MM.1S (cell line): ENCODE measurements around the gene KIDINS220.

Experiments used
- DNase-seq: peaks from one replicate; pipeline ENCODE4 v3.0.0-alpha.2; 2015
- H2AFZ ChIP-seq: fragments of 300-600 bp; sonication (generic); 2 replicates; pipeline ENCODE4 v1.6.0; 2016; ENCODE audit warnings: antibody characterized with exemption, low read length
- H3F3A ChIP-seq: fragments of 300-600 bp; sonication (generic); 2 replicates; pipeline ENCODE4 v1.6.1; 2016; ENCODE audit warnings: mild to moderate bottlenecking, antibody characterized with exemption, low read length, moderate library complexity, mixed read lengths; ENCODE audit not compliant: insufficient read depth
- H3K27ac ChIP-seq: fragments of 300-600 bp; sonication (generic); 2 replicates; pipeline ENCODE4 v1.5.1; 2016; ENCODE audit warnings: mild to moderate bottlenecking, low read length
- H3K27me3 ChIP-seq: fragments of 300-600 bp; sonication (generic); replicated peaks from 2 replicates; pipeline ENCODE4 v1.6.0; 2016; ENCODE audit warnings: low read length; ENCODE audit not compliant: insufficient read depth
- H3K36me3 ChIP-seq: fragments of 300-600 bp; sonication (generic); replicated peaks from 2 replicates; pipeline ENCODE4 v1.6.1; 2016; ENCODE audit warnings: mild to moderate bottlenecking, low read length, mixed read lengths; ENCODE audit not compliant: insufficient read depth
- H3K4me1 ChIP-seq: fragments of 300-600 bp; sonication (generic); 2 replicates; pipeline ENCODE4 v1.6.1; 2016; ENCODE audit warnings: low read length, mixed read lengths
- H3K4me2 ChIP-seq: fragments of 300-600 bp; sonication (generic); 2 replicates; pipeline ENCODE4 v1.6.0; 2016; ENCODE audit warnings: low read depth, low read length
- H3K4me3 ChIP-seq: fragments of 300-600 bp; sonication (generic); 2 replicates; pipeline ENCODE4 v1.5.1; 2016; ENCODE audit warnings: low read length, mixed read lengths
- H3K79me2 ChIP-seq: fragments of 300-600 bp; sonication (generic); 2 replicates; pipeline ENCODE4 v1.6.1; 2016; ENCODE audit warnings: mixed run types, low read length, mixed read lengths
- H3K9ac ChIP-seq: fragments of 300-600 bp; sonication (generic); 2 replicates; pipeline ENCODE4 v1.6.1; 2016; ENCODE audit warnings: low read length, mixed read lengths
- H3K9me2 ChIP-seq: fragments of 300-600 bp; sonication (generic); replicated peaks from 2 replicates; pipeline ENCODE4 v1.6.1; 2016; ENCODE audit warnings: mild to moderate bottlenecking, low read length, mixed read lengths; ENCODE audit not compliant: insufficient read depth
- H3K9me3 ChIP-seq: fragments of 300-600 bp; sonication (generic); replicated peaks from 2 replicates; pipeline ENCODE4 v1.6.1; 2016; ENCODE audit warnings: mild to moderate bottlenecking, low read length, mixed read lengths; ENCODE audit not compliant: insufficient read depth
- H4K20me1 ChIP-seq: fragments of 300-600 bp; sonication (generic); 2 replicates; pipeline ENCODE4 v1.6.1; 2016; ENCODE audit warnings: mild to moderate bottlenecking, low read length, moderate library complexity, mixed read lengths; ENCODE audit not compliant: insufficient read depth
- EZH2 ChIP-seq: fragments of 300-600 bp; sonication (generic); optimal IDR thresholded peaks from 2 replicates; pipeline ENCODE3; 2017; ENCODE audit warnings: low read depth, mild to moderate bottlenecking, antibody characterized with exemption, low read length, mixed read lengths
- EZH2phosphoT487 ChIP-seq: fragments of 300-600 bp; sonication (generic); IDR thresholded peaks from 2 replicates; pipeline ENCODE4 v1.6.1; 2018; ENCODE audit warnings: antibody characterized with exemption, low read length
- TF ChIP-seq, protein P1 (sequence below): fragments of 300-600 bp; sonication (generic); IDR thresholded peaks from 2 replicates; pipeline ENCODE4 v1.5.1; 2016; ENCODE audit warnings: antibody characterized with exemption, low read length, mixed read lengths

KIDINS220 gene

GRCh38 chr2:8863331-8863953 lies 26.0 kb upstream of the KIDINS220 start:
- TF ChIP-seq EZH2 (no peak), EZH2phosphoT487 (no peak)
- TF ChIP-seq, protein P1, sequence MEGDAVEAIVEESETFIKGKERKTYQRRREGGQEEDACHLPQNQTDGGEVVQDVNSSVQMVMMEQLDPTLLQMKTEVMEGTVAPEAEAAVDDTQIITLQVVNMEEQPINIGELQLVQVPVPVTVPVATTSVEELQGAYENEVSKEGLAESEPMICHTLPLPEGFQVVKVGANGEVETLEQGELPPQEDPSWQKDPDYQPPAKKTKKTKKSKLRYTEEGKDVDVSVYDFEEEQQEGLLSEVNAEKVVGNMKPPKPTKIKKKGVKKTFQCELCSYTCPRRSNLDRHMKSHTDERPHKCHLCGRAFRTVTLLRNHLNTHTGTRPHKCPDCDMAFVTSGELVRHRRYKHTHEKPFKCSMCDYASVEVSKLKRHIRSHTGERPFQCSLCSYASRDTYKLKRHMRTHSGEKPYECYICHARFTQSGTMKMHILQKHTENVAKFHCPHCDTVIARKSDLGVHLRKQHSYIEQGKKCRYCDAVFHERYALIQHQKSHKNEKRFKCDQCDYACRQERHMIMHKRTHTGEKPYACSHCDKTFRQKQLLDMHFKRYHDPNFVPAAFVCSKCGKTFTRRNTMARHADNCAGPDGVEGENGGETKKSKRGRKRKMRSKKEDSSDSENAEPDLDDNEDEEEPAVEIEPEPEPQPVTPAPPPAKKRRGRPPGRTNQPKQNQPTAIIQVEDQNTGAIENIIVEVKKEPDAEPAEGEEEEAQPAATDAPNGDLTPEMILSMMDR: no peak

GRCh38 chr2:8862230-8862629 lies 24.8 kb upstream of the KIDINS220 start:
- Histone ChIP-seq H3F3A (no peaks in the 10 kb centered on the region), H4K20me1 (no peaks in the 10 kb centered on the region), H3K4me1 (no peaks in the 10 kb centered on the region), H3K27ac (no peak overlapping the region), H3K36me3 (no peaks in the 10 kb centered on the region), H3K9me2 (no peaks in the 10 kb centered on the region), H2AFZ (no peak overlapping the region), H3K79me2 (no peaks in the 10 kb centered on the region), H3K9me3 (no peaks in the 10 kb centered on the region), H3K27me3 (no peaks in the 10 kb centered on the region), H3K4me2 (no peak overlapping the region), H3K4me3 (no peak overlapping the region), H3K9ac (no peak overlapping the region)
- no peak for TF ChIP-seq EZH2
- DNase-seq: no peak

More at GRCh38 chr2:8863331-8863953, 26.0 kb upstream of the KIDINS220 start:
- Histone ChIP-seq H3K79me2 (no peaks in the 10 kb centered on the region), H3K36me3 (no peaks in the 10 kb centered on the region), H3K4me2 (no peak overlapping the region), H3F3A (no peaks in the 10 kb centered on the region), H2AFZ (no peak overlapping the region), H3K4me1 (no peaks in the 10 kb centered on the region), H3K9me3 (no peaks in the 10 kb centered on the region), H3K4me3 (no peak overlapping the region), H3K27me3 (no peaks in the 10 kb centered on the region), H3K9ac (no peak overlapping the region), H3K27ac (no peak overlapping the region), H4K20me1 (no peaks in the 10 kb centered on the region), H3K9me2 (no peaks in the 10 kb centered on the region)
- no peak for DNase-seq

DNA sequence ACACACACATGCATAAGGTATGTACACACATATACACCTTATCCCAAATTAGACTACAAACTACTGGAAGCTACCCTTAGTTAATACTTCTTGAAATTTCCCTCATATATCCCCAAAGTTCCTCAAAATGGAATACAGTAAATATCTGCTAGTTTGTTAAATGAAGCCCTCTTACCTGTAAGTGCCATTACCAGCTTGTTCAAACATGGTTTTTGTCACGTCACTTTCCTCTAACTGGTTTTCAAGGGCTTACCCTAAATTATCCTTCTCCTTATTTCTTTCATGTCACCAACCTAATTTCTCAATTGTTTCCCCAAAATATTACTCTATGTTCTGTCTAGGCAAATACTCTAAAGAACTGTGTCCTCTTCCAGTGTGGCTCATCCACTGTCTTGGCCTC lies 24.4 kb upstream of the KIDINS220 start:
- H3K36me3 ChIP-seq: no peaks in the 10 kb centered on the region
- H3K27me3 ChIP-seq: no peaks in the 10 kb centered on the region
- H3K27ac ChIP-seq: no peak overlapping the region
- H3K4me1 ChIP-seq: no peaks in the 10 kb centered on the region
- H3K9me3 ChIP-seq: no peaks in the 10 kb centered on the region
- H3K4me3 ChIP-seq: no peak overlapping the region
- H2AFZ ChIP-seq: no peak overlapping the region
- no peaks in the 10 kb centered on the region for H3K79me2 ChIP-seq
- TF ChIP-seq, protein P1: no peak
- TF ChIP-seq EZH2phosphoT487: no peak
- no peak for TF ChIP-seq EZH2
- H3K4me2 ChIP-seq: no peak overlapping the region
- H4K20me1 ChIP-seq: no peaks in the 10 kb centered on the region
- no peak for DNase-seq
- no peaks in the 10 kb centered on the region for H3F3A ChIP-seq
- no peak overlapping the region for H3K9ac ChIP-seq
- H3K9me2 ChIP-seq: no peaks in the 10 kb centered on the region

GRCh38 chr2:8860239-8860638 lies 22.8 kb upstream of the KIDINS220 start:
- H3K36me3 ChIP-seq: no peaks in the 10 kb centered on the region

More at GRCh38 chr2:8860239-8860638, 22.8 kb upstream of the KIDINS220 start:
- Histone ChIP-seq H3K9me2 (no peaks in the 10 kb centered on the region), H3K79me2 (no peaks in the 10 kb centered on the region), H3K27ac (no peak overlapping the region), H3K4me2 (no peak overlapping the region), H3K27me3 (no peaks in the 10 kb centered on the region), H3K9me3 (no peaks in the 10 kb centered on the region), H4K20me1 (no peaks in the 10 kb centered on the region), H3F3A (no peaks in the 10 kb centered on the region), H3K4me3 (no peak overlapping the region), H3K4me1 (no peaks in the 10 kb centered on the region), H3K9ac (no peak overlapping the region), H2AFZ (no peak overlapping the region)
- DNase-seq: no peak
- TF ChIP-seq EZH2 (no peak), EZH2phosphoT487 (no peak)
- TF ChIP-seq, protein P1: no peak
